ENCODE data around the gene ARHGEF10L. TPM values are rescaled to one million over a fixed set of nuclear protein-coding genes. Genes with fewer than 3 reads are reported as not detected.

The ARHGEF10L gene
- total RNA-seq, 3 donors from 2014 or later (not counting 1 experiment from before 2014, with no cell fraction given): 0.70 to 1.7 (median 0.94) TPM

GRCh38 chr1:17573518-17574041, 34.1 kb downstream of the ARHGEF10L start:
- H3K4me1 Mint-ChIP-seq: no peaks in the 10 kb centered on the region
- no peak for ATAC-seq
- no peak overlapping the region for H3K27ac Mint-ChIP-seq
- Histone ChIP-seq H3K4me1 (ENCODE audit: control insufficient read depth, insufficient read depth, low read length) (no peaks in the 10 kb centered on the region), H3K27me3 (ENCODE audit: control insufficient read depth, insufficient read depth, low read length) (no peaks in the 10 kb centered on the region), H3K9me3 (ENCODE audit: control insufficient read depth, insufficient read depth, low read length) (no peaks in the 10 kb centered on the region), H3K4me3 (ENCODE audit: low read length) (no peak overlapping the region), H3K36me3 (ENCODE audit: control insufficient read depth, insufficient read depth, low read length) (no peaks in the 10 kb centered on the region), H3K27ac (ENCODE audit: low read length) (no peak overlapping the region)
- peaks cover 4 to 7% of the 10 kb centered on the region in 2 donors for H3K27me3 Mint-ChIP-seq (ENCODE audit: low read depth in 2 of 2)
- no peak for DNase-seq
- intact Hi-C loops (cut with micrococcal nuclease): no loop called here
- WGBS (ENCODE audit: insufficient coverage): 65% methylated on average over 7 of the region's 10 CpGs
- no peaks in the 10 kb centered on the region for H3K9me3 Mint-ChIP-seq
- no peak overlapping the region for H3K4me3 Mint-ChIP-seq
- no peaks in the 10 kb centered on the region for H3K36me3 Mint-ChIP-seq
- TF ChIP-seq CTCF (IDR thresholded peaks at IDR 0.05): no peak

DNA sequence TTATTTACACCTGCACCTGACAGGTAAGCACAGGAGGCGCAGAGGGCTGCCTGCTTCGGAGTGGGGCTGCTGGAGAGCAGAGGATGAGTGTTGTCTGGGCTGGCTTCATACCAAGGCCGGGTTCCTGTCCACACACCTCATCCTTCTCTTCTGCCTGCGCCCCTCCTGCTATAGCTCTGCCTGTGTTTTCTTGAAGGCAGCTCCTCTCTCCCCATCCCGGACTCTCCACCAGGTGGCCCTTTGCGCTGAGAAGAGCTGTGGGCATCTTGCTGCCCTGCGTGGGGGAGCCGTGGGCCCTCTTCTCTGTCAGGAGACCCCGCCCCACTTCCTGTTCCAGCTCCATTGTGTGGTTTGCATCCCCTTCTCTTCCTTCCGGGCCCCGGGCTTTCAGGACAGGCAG, 35.0 kb downstream of the ARHGEF10L start:
- H3K36me3 Mint-ChIP-seq: no peaks in the 10 kb centered on the region
- no peak for TF ChIP-seq CTCF (IDR thresholded peaks at IDR 0.05)
- no peaks in the 10 kb centered on the region for H3K27me3 ChIP-seq (ENCODE audit: control insufficient read depth, insufficient read depth, low read length)
- H3K4me1 Mint-ChIP-seq: no peaks in the 10 kb centered on the region
- intact Hi-C loops (cut with micrococcal nuclease): no loop called here
- no peak overlapping the region for H3K27ac Mint-ChIP-seq
- no peaks in the 10 kb centered on the region for H3K4me1 ChIP-seq (ENCODE audit: control insufficient read depth, insufficient read depth, low read length)
- no peak overlapping the region for H3K4me3 ChIP-seq (ENCODE audit: low read length)
- H3K9me3 ChIP-seq (ENCODE audit: control insufficient read depth, insufficient read depth, low read length): no peaks in the 10 kb centered on the region
- ATAC-seq (no peak), DNase-seq (no peak)
- no peak overlapping the region for H3K27ac ChIP-seq (ENCODE audit: low read length)
- H3K4me3 Mint-ChIP-seq: no peak overlapping the region
- WGBS (ENCODE audit: insufficient coverage): 59% methylated on average over 9 of the region's 11 CpGs
- no peaks in the 10 kb centered on the region for H3K9me3 Mint-ChIP-seq
- no peaks in the 10 kb centered on the region for H3K36me3 ChIP-seq (ENCODE audit: control insufficient read depth, insufficient read depth, low read length)
- peaks cover 4 to 7% of the 10 kb centered on the region in 2 donors for H3K27me3 Mint-ChIP-seq (ENCODE audit: low read depth in 2 of 2)

DNA sequence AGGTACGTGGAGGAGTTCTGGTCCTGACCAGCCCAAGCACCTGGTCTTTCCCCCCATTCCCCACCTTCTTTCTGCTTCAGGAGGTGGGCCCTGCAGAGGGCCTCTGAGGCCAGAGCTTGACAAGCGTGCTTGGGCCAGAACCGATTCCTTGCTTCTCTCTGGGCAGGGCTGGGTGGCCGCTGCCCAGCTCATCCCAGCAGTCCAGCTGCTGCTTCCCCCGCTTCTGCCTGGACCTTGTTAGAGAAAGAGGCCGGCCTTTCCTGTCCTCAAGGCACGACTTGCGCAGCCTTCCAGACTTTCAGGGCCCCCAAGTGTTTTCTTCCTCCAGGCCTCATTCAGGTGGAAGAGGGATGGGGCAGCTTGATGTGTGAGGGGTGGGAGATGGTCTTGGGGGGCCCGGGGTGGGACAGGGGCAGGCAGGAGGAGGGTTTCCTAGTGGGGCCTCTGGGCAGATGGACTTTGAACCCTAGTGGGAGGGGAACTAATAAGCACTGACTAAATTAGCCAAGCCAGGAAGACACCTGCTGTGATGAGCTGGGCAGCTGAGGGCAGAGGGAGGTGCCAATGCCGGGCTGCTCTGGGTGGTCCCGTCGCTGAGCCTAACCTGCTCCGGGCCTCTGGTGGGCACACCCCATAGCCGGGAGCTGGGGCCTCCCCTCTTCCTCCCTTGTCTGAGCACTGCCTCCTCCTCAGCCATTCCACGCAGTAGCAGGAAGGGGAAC, 36.5 kb downstream of the ARHGEF10L start:
- no peaks in the 10 kb centered on the region for H3K36me3 ChIP-seq (ENCODE audit: control insufficient read depth, insufficient read depth, low read length)
- Mint-ChIP-seq H3K27ac (no peak overlapping the region), H3K36me3 (no peaks in the 10 kb centered on the region), H3K9me3 (no peaks in the 10 kb centered on the region), H3K4me3 (no peak overlapping the region), H3K27me3 (ENCODE audit: low read depth in 2 of 2) (no peaks in the 10 kb centered on the region), H3K4me1 (no peaks in the 10 kb centered on the region)
- no peak overlapping the region for H3K4me3 ChIP-seq (ENCODE audit: low read length)
- DNase-seq (no peak), ATAC-seq (no peak)
- H3K27me3 ChIP-seq (ENCODE audit: control insufficient read depth, insufficient read depth, low read length): no peaks in the 10 kb centered on the region
- WGBS (ENCODE audit: insufficient coverage): 86% methylated on average over 15 of the region's 15 CpGs
- H3K27ac ChIP-seq (ENCODE audit: low read length): no peak overlapping the region
- no peaks in the 10 kb centered on the region for H3K9me3 ChIP-seq (ENCODE audit: control insufficient read depth, insufficient read depth, low read length)
- intact Hi-C loops (cut with micrococcal nuclease): no loop called here
- H3K4me1 ChIP-seq (ENCODE audit: control insufficient read depth, insufficient read depth, low read length): no peaks in the 10 kb centered on the region
- no peak for TF ChIP-seq CTCF (IDR thresholded peaks at IDR 0.05)

DNA sequence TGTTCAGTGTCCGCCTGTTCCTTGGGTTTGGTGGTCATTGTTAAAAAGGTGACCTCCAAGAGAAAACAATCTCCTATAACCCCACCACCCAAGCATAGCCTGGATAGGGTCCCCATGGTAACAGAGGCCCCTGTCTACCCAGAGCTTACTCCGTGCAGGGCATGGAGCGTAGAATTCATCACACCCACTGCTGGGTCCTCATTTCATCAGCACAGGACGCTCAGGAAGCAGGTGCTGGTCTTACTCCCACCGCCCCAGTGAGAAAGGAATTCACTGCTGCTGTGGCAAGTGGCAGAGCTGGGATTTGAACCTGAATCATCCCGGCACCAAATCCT, 37.0 kb downstream of the ARHGEF10L start:
- H3K4me3 Mint-ChIP-seq: no peak overlapping the region
- no peaks in the 10 kb centered on the region for H3K27me3 Mint-ChIP-seq (ENCODE audit: low read depth in 2 of 2)
- intact Hi-C loops (cut with micrococcal nuclease): no loop called here

More for the DNA sequence above, 37.0 kb downstream of the ARHGEF10L start:
- Histone ChIP-seq H3K27ac (ENCODE audit: low read length) (no peak overlapping the region), H3K36me3 (ENCODE audit: control insufficient read depth, insufficient read depth, low read length) (no peaks in the 10 kb centered on the region), H3K4me1 (ENCODE audit: control insufficient read depth, insufficient read depth, low read length) (no peaks in the 10 kb centered on the region), H3K27me3 (ENCODE audit: control insufficient read depth, insufficient read depth, low read length) (no peaks in the 10 kb centered on the region), H3K4me3 (ENCODE audit: low read length) (no peak overlapping the region), H3K9me3 (ENCODE audit: control insufficient read depth, insufficient read depth, low read length) (no peaks in the 10 kb centered on the region)
- Mint-ChIP-seq H3K27ac (no peak overlapping the region), H3K36me3 (no peaks in the 10 kb centered on the region), H3K9me3 (no peaks in the 10 kb centered on the region), H3K4me1 (no peaks in the 10 kb centered on the region)
- WGBS (ENCODE audit: insufficient coverage): 88% methylated on average over 6 of the region's 6 CpGs
- ATAC-seq (no peak), DNase-seq (no peak)
- TF ChIP-seq CTCF (IDR thresholded peaks at IDR 0.05): no peak
